AG09309 (cell line): ENCODE results near the gene RPS6KL1.

Source experiments
- DNase-seq: peaks from one replicate; pipeline ENCODE4 v3.0.0-alpha.2; 2010; ENCODE audit warnings: low read depth
- H3K4me3 ChIP-seq: 2 replicates; pipeline ENCODE4 v1.5.1; 2011; ENCODE audit warnings: mild to moderate bottlenecking, low read depth, low read length, moderate library complexity; ENCODE audit not compliant: control insufficient read depth
- CTCF ChIP-seq: IDR thresholded peaks from 2 replicates; pipeline ENCODE4 v1.5.1; 2011; ENCODE audit warnings: mild to moderate bottlenecking, low read depth, low read length, inconsistent platforms; ENCODE audit not compliant: insufficient read depth, control insufficient read depth; ENCODE audit errors: missing control alignments

RPS6KL1 gene

GRCh38 chr14:74913986-74914573 is 9.0 kb downstream of the RPS6KL1 start:
- DNase-seq = peak; percentile 37
- TF ChIP-seq CTCF = peak; percentile 93

GRCh38 chr14:74913393-74913910 is 9.6 kb downstream of the RPS6KL1 start:
- DNase-seq = no peak
- no peak for TF ChIP-seq CTCF
- no peak overlapping the region for H3K4me3 ChIP-seq

More at GRCh38 chr14:74913986-74914573, 9.0 kb downstream of the RPS6KL1 start:
- H3K4me3 ChIP-seq = no peak overlapping the region

- no peak for DNase-seq
- no peak for TF ChIP-seq CTCF
- H3K4me3 ChIP-seq = no peak overlapping the region
Measured at GRCh38 chr14:74912801-74913200, 10.3 kb downstream of the RPS6KL1 start.

GRCh38 chr14:74912111-74912510 is 10.9 kb downstream of the RPS6KL1 start:
- H3K4me3 ChIP-seq = no peak overlapping the region
- no peak for DNase-seq
- TF ChIP-seq CTCF = no peak

DNA sequence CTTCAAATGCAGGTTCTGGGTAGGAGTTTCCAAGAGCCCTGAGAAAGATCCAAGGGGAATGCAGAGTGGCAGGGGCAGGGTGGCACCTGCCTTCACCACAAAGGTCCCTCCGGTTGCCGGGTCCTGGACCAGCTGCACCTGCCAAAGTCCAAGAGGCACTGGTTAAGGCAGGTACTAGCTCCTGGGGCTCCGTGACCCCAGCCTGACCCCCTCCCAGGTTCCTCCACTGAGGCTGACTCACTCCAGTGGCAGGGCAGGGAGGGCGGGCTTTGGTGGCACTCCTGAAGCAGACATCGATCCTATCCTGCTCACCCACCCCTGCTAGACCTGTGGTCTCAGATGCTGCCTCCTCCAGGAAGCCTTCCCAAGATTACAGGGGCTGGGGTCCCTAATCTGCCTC is 11.4 kb downstream of the RPS6KL1 start:
- no peak overlapping the region for H3K4me3 ChIP-seq
- TF ChIP-seq CTCF = no peak

GRCh38 chr14:74911221-74911620 is 11.8 kb downstream of the RPS6KL1 start:
- TF ChIP-seq CTCF = no peak
- H3K4me3 ChIP-seq = no peak overlapping the region
- no peak for DNase-seq

More for the DNA sequence above, 11.4 kb downstream of the RPS6KL1 start:
- no peak for DNase-seq
